ENCODE results near the gene VRK3. TPM values are rescaled to one million over a fixed set of nuclear protein-coding genes. Genes with fewer than 3 reads are reported as not detected.
A peak's percentile ranks its signal among the peaks of the same experiment; 100 is the strongest.

Gene VRK3
- total RNA-seq, 1 experiment from 2014 or later = 46.3 TPM

- Histone ChIP-seq H3K36me3 (ENCODE audit: control insufficient read depth, insufficient read depth, low read length) (no peaks in the 10 kb centered on the region), H3K4me1 (no peaks in the 10 kb centered on the region), H3K4me3 (ENCODE audit: low read depth, low read length) (peak overlapping the region; percentile 86), H3K27me3 (replicated peaks; ENCODE audit: control insufficient read depth, insufficient read depth, low read length) (no peaks in the 10 kb centered on the region), H3K9me3 (no peaks in the 10 kb centered on the region)
- Mint-ChIP-seq H3K4me1 (ENCODE audit: low read depth, unreplicated experiment) (peaks cover 6% of the 10 kb centered on the region), H3K36me3 (ENCODE audit: insufficient read depth, unreplicated experiment) (peaks cover 32% of the 10 kb centered on the region), H3K9me3 (ENCODE audit: unreplicated experiment) (no peaks in the 10 kb centered on the region), H3K27ac (ENCODE audit: unreplicated experiment) (peak overlapping the region; percentile 99), H3K4me3 (ENCODE audit: unreplicated experiment) (peak overlapping the region; percentile 94), H3K27me3 (ENCODE audit: insufficient read depth, unreplicated experiment) (no peaks in the 10 kb centered on the region)
- intact Hi-C loops (cut with micrococcal nuclease; ENCODE audit: unreplicated experiment) = loop anchor here (2.0 kb wide), 1 partner anchor 26 kb away; no protein-coding TSS in a partner anchor
- no peak for TF ChIP-seq CTCF (IDR thresholded peaks at IDR 0.05; ENCODE audit: insufficient read depth in 1 of 2, low read depth in 1 of 2, low read length in 1 of 2, severe bottlenecking in 1 of 2, unreplicated experiment in 1 of 2)
- CTCF ChIA-PET = no interaction called here
- POLR2A ChIA-PET = no interaction called here
- DNase-seq = no peak
- TSS peak; percentile 75 for BruUV-seq (replicated peaks)
Measured at GRCh38 chr19:50024719-50025021, 502 bp downstream of the VRK3 start.

GRCh38 chr19:50022823-50023222 is 2.3 kb downstream of the VRK3 start:
- ChIA-PET POLR2A (interaction anchor here (0.7 kb wide), 1 partner anchor 188 kb away, joined by 9 read pairs; no protein-coding TSS in a partner anchor), CTCF (no interaction called here)
- DNase-seq = no peak
- Mint-ChIP-seq H3K9me3 (ENCODE audit: unreplicated experiment) (no peaks in the 10 kb centered on the region), H3K27ac (ENCODE audit: unreplicated experiment) (peak overlapping the region; percentile 27), H3K27me3 (ENCODE audit: insufficient read depth, unreplicated experiment) (no peaks in the 10 kb centered on the region), H3K4me1 (ENCODE audit: low read depth, unreplicated experiment) (peaks cover 6% of the 10 kb centered on the region), H3K36me3 (ENCODE audit: insufficient read depth, unreplicated experiment) (peaks cover 32% of the 10 kb centered on the region), H3K4me3 (ENCODE audit: unreplicated experiment) (peak overlapping the region; percentile 10)
- Histone ChIP-seq H3K4me3 (ENCODE audit: low read depth, low read length) (no peak overlapping the region), H3K36me3 (ENCODE audit: control insufficient read depth, insufficient read depth, low read length) (no peaks in the 10 kb centered on the region), H3K9me3 (no peaks in the 10 kb centered on the region), H3K4me1 (no peaks in the 10 kb centered on the region), H3K27me3 (replicated peaks; ENCODE audit: control insufficient read depth, insufficient read depth, low read length) (no peaks in the 10 kb centered on the region)
- BruUV-seq (replicated peaks) = no TSS peak
- intact Hi-C loops (cut with micrococcal nuclease; ENCODE audit: unreplicated experiment) = no loop called here
- no peak for TF ChIP-seq CTCF (IDR thresholded peaks at IDR 0.05; ENCODE audit: insufficient read depth in 1 of 2, low read depth in 1 of 2, low read length in 1 of 2, severe bottlenecking in 1 of 2, unreplicated experiment in 1 of 2)

- Histone ChIP-seq H3K9me3 (no peaks in the 10 kb centered on the region), H3K4me3 (ENCODE audit: low read depth, low read length) (no peak overlapping the region), H3K27me3 (replicated peaks; ENCODE audit: control insufficient read depth, insufficient read depth, low read length) (no peaks in the 10 kb centered on the region), H3K4me1 (no peaks in the 10 kb centered on the region), H3K36me3 (ENCODE audit: control insufficient read depth, insufficient read depth, low read length) (no peaks in the 10 kb centered on the region; the same call in 1 of the 2 replicates)
- Mint-ChIP-seq H3K36me3 (ENCODE audit: insufficient read depth, unreplicated experiment) (peaks cover 31% of the 10 kb centered on the region), H3K27ac (ENCODE audit: unreplicated experiment) (no peak overlapping the region), H3K27me3 (ENCODE audit: insufficient read depth, unreplicated experiment) (no peaks in the 10 kb centered on the region), H3K4me3 (ENCODE audit: unreplicated experiment) (no peak overlapping the region), H3K9me3 (ENCODE audit: unreplicated experiment) (no peaks in the 10 kb centered on the region), H3K4me1 (ENCODE audit: low read depth, unreplicated experiment) (peaks cover 6% of the 10 kb centered on the region)
- no TSS peak for BruUV-seq (replicated peaks)
- intact Hi-C loops (cut with micrococcal nuclease; ENCODE audit: unreplicated experiment) = no loop called here
- DNase-seq = no peak
- CTCF ChIA-PET = no interaction called here
- TF ChIP-seq CTCF (IDR thresholded peaks at IDR 0.05; ENCODE audit: insufficient read depth in 1 of 2, low read depth in 1 of 2, low read length in 1 of 2, severe bottlenecking in 1 of 2, unreplicated experiment in 1 of 2) = no peak
- POLR2A ChIA-PET = no interaction called here
Measured at GRCh38 chr19:50020481-50020880, 4.7 kb downstream of the VRK3 start.

Measured in Caco-2 (cell line).